DMS153 treated with DMSO at 0.1 percent for 48 hours (cell line): ENCODE results near the gene INPP5A.
"Not testable (repeated sequence)": the region's sequence is repeated elsewhere in the genome, so short reads cannot be mapped to it uniquely, and the experiment has no call there.

ENCODE experiments used
- DNase-seq: peaks from one replicate; lab custom pipeline; 2025; ENCODE audit not compliant: unreplicated experiment; lab: John Stamatoyannopoulos, UW

The INPP5A gene

DNA sequence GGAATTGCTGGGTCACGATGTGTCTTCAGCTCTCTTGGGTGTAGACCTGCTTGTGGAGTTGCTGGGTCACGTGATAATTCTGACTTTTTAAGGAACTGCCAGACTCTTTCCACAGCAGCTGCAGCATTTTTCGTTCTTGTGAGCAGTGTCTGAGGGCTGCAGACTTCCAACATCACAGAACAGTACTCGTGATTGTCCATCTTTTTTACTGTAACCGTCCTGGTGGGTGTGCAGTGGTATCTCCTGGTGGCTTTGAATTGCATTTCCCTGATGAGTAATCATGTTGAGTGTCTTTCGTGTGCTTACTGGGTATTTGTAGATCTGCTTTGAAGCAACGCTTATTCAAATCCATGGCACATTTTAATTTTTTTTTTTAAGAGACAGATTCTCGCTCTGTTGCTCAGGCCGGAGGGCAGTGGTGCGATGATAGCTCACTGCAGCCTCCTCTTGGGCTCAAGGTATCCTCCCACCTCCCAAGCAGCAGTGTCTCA is 22.7 kb downstream of the INPP5A start:
- DNase-seq, result no peak

DNA sequence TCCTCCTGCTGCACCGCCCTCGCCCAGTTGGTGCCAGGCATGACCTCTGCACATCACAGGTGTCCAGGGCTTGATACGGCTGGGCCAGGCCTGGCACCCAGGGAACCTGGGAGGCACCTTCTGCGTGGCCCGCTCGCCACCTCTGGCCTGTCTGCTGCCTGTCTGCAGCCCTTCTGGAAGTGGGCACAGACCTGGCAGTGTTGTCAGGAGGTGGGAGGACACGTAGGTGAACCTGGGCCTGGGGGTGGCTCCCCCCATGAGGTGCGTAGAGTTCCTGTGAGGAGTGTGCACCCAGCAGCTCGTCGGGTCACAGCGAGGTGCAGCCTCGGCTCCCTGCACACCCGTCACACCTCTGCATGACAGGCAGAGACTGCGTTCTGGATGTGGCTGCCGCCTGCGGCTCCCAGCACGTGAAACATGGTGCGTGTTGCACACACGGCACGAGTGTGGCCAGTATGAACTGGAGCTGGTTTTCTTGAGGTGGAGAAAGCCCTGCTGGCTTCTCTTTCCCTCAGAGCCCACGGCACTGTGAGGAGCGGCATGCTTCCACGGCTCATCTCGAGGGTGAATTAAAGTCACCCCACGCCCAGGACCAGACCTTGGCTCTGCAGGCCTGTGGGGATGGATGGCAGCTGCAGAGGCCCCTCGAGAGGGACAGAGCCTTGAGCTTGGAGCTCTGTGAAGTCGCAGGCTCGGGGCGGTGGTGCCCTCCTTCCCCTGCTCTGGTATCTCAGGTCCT is 24.8 kb downstream of the INPP5A start:
- no peak for DNase-seq

DNA sequence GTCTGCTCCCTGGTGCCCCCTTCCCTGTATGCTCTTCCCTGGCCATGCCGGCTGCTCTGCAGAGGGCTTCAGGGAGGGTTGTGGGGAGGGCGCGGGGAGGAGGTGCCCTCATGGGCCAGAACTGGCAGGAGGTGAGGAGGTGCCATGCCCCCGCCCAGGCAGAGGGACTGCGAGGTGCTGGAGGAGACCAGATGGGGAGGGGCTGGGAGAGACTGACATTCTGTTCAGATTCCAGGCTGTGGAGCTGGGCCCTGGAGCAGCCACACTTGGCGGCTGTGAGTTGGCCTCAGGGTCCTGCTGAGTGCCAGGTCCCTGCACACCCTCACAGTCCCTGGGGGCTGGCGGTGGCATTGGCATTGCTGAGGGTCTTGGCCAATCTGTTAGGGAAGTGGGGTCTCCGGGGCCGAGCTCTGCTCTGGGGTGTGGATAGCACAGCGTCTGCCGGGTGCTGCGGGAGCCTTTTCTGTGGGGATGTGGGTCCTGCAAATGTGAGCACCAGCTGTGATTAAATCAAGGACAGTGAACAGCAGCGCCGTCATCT is 25.4 kb downstream of the INPP5A start:
- DNase-seq, result no peak

DNA sequence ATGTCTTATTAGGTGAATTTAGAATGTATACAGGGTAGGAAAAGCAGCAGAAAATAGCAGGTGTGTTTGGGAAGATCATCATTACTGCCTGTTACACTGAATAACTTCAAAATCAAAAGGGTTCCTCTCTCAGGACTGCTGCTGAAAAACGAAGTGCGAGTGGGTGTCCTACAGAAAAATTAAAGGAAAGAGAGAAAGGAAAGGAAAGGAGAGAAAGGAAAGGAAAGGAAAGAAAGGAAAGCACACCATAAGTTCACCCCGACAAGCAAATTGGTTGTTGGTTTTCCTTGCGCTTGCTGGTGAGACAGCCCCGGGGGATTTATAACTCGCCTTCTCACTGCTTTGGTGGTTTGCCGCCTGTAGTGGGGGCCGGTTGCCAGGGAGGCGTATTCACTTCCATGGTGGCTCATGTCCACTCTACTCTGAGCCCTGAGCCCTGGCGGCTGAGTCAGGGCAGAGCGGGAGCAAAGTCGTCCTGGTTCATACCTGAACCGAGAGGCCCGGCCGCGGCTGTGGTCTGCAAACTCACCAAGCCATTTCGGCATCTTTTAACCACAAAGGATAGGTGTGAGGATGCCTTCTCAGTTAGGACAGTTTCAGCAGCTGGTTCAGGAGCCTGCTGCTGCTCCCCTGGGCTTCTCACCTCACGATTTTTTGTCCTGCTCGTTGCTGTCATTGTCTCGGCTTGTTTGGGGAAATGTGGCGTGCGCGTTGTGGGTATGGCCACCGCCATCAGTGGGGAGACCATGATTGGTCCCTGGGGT is 26.1 kb downstream of the INPP5A start:
- no peak for DNase-seq

DNA sequence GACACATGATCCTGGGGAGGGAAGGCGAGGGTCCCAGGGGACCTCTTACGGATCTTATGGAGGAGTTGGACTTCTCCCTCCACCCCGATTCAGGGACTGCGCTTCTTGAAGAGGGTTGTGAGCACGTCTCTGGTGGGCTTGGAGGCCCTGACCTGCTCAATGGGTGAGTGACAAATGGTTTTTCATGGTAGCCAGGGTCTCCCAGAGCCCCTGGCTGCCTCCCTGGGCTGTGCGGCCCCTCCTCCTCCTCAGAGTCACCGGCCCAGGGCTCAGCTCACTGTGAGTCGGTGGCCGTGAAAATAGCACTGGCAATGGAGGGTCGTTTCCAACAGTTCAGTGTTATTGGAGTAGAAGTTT is 26.6 kb downstream of the INPP5A start:
- no peak for DNase-seq

DNA sequence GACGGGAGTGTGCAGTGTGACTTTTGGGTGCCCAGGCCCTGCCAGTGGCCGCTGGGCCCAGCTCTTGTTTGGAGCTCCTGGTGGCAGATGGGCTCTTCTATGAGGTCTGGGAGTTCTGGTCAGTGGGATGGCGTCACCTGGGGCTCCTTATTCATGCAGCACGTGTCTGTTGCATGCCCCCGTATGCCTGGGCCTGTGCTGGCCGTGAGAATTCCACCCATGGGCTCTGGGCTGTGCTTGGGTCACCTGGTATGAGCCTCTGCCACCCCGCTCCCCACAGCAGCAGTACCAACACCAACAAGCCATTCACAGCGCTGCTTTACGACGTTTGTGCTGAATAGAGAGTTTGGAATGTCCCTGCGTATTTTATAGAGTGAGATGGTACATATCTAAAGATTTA is 27.1 kb downstream of the INPP5A start:
- DNase-seq, result no peak

DNA sequence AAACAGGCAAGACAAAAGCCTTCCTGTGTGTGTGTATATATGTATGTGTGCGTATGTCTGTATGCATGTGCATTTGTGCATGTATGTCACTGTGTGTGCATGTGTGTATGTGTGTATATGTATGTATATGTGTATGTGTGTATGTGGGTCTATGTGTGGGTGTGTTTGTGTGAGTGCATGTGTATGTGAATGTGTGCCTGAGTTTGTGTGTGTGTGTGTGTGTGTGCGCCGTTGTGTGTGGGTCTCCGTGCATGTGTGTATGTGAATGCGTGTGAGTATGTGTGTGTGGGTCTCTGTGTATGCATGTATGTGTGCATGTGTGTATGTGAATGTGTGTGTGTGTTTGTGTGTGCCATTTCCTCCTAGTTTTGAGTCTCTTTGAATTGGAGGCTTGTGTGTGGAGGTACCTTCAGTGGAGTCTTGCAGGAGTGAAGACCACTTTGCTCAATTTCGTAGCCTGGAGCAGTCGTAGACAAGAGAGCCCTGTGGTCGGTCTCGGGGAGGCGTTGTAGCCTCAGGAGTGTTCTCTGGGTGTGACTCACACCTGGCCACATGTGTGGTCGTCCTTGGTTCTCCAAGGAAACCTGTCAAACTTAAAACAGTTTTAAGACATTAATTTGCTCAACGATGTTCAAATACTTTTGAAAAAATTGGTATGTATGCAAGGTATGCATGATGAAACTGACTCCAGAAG is 28.1 kb downstream of the INPP5A start:
- DNase-seq, result no peak

DNA sequence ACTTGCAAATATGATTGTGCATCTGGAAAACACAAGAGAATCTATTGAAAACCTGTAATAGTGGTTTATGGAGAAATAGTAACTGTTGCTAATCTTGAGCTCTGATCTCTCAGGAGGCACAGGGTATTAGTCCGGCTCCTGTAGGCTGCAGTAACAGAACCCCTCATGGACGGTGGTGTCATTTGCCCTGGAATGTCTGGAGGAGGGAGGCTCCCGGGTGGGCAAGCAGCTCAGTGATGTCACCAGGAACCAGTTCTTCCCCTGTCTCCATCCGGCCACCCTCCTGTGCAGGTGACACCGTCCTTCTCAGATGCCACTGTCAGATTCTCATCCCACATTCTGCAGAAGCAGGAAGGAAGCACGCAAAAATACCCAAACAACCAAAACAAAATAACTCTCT is 29.3 kb downstream of the INPP5A start:
- no peak for DNase-seq

DNA sequence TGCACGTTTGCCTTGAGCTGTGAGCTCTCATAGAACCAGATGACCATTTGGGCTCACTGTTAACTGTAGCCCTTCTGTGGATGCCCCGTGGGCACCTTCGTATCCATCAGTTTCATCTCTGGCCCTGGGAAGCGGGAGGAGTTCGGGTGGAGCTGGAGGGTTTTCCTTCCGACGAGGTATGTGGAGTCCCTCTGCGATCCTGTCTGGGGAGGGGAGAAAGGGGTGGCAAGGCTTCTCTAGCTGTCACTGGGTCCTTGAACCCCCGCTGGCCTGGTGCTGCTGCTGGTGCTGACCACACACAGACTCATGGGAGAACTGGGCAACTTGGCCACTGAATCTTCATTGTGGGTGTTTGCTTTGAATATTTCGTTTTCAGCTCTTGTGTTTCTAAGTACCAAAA is 32.7 kb downstream of the INPP5A start:
- no peak for DNase-seq

DNA sequence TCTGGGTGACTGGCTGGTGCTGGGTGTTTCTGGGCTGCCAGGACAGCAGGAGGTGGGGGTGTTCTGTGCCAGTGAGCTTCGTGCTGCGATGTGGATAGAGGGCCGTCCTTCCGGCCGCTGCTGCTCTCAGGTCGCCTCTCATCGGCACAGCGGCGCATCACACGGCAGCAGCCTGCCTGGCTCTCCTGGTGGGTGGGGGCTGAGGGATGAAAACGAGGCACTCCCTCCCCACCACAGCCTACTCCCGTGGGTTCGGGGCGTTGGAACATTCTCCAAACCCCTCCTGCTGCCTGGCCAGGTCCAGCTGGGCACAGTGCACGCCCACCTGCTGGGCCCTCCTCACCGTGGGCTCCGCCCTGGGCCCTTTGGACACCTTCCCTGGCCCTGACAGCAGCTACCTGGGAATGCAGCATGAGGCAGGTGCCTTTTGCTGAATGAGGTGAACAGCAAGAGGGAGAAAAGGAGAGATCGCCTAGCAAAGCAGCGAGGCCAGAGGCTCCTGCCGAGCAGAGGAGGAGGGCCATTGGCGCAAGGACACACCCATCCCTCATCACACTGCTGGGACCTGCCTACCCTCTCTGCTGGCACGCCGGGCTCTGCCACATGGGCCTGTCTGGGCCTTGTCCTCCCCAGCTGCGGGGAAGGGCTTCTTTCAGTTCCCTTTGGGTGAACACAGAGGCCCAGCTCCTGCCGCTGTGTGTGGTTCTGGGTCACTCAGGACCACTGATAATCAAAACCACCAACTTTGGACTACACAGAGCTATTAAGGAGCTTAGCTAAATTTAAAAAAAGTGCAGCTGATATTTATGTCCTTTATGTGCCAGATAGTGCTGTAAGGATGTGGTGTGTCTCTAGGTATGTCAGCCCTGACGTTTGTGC is 33.4 kb downstream of the INPP5A start:
- peak; percentile 11 for DNase-seq

DNA sequence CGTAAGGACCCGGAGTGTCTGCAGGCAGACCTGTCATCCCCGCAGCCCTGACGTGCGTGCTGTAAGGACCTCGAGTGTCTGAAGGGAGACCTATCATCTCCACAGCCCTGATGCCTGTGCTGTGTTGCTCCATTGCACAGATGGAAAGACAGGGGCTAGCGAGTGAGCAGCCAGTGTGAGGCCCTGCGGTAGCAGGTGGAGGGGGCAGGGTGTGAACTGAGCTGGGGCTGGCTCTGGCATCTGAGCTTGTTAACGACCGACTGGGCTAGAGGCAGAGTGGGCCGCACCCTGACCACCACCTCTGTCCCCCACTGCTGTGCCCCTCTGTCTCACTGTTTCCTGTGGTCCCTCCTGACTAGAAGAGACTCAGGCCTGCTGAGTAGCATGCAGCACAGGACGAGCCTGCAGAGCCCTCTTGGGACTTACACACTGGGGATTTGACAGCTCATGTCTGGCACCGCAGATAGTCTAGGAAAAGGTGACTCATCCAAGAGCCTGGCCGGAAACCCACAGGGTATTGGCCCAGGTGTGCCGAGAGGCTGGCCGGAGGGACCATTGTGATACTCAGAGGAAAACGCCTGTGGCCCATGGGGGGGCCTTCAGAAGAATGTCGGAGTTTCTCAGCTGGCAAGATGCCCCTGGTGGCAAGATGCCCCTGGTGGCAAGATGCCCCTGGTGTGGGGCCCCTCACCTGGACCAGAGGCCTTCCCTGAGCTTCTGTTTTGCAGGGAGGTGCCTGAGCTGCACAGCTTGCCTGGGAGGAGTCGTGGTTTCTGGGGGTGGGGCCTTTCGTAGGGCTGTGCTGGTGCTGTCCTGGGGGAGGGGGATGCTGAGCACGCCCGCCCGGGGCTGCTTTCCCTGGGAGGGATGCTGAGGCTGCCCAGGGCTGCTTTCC is 34.3 kb downstream of the INPP5A start:
- DNase-seq, result peak; percentile 80

DNA sequence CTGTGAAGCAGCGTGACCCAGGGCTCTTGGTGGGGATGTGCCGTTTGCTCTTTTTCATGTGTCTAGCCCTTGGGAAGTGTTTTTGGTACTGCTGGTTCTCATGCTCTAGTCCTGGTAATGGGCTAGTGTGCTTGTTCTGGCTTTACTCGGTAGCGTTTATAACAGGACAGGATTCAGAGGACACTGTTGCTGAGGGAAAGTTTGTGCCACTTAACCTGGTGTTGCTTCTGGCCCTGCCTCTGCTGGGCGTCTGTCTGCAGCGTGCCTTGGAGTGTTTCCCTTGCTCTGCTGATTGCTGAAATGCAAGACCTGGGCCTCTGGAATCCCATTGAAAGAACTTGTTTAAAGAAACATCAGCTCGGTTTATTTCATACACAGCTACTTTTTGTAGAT is 35.0 kb downstream of the INPP5A start:
- no peak for DNase-seq

DNA sequence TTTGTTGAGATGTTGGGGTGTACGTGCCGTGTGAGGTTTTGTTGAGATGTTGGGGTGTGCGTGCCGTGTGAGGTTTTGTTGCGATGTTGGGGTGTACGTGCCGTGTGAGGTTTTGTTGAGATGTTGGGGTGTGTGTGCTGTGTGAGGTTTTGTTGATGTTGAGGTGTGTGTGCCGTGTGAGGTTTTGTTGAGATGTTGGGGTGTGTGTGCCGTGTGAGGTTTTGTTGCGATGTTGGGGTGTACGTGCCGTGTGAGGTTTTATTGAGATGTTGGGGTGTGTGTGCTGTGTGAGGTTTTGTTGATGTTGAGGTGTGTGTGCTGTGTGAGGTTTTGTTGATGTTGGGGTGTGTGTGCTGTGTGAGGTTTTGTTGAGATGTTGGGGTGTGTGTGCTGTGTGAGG is 35.4 kb downstream of the INPP5A start:
- not testable (repeated sequence) for DNase-seq

DNA sequence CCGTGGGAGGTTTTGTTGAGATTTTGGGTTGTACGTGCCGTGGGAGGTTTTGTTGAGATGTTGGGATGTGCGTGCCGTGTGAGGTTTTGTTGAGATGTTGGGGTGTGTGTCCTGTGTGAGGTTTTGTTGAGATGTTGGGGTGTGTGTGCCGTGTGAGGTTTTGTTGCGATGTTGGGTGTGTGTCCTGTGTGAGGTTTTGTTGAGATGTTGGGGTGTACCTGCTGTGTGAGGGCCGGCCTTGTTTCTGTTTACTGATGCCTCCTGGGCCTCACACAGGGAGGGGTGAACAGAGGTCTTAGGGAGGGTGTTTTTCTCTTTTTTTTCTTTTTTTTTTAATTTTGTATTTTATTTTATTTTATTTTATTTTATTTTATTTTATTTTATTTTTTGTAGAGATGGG is 36.7 kb downstream of the INPP5A start:
- no peak for DNase-seq

DNA sequence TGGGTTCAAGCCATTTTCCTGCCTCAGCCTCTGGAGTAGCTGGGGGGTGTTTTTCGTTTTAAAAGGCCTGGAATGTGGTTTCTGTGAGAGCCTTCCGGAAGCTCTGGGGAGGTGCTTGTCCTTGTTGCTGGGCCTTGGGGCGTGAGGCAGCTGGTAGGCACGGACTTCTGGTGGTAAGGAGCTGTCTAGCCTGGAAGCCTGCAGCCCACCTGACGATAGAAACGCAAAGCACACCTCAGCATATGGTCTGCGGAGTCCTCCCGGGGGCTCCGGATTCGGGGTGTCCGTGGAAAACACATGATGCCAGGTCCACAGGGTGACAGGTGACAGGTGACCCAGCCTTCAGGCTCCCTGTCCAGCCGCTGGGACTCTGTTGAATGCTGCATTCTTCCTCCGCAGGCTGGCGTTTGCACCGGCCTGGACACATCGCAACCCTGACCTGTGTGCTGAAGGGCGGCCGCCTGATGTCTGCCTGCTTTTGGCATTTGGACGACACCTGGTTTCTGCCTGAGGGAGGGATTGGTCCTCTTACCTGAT is 37.3 kb downstream of the INPP5A start:
- no peak for DNase-seq

DNA sequence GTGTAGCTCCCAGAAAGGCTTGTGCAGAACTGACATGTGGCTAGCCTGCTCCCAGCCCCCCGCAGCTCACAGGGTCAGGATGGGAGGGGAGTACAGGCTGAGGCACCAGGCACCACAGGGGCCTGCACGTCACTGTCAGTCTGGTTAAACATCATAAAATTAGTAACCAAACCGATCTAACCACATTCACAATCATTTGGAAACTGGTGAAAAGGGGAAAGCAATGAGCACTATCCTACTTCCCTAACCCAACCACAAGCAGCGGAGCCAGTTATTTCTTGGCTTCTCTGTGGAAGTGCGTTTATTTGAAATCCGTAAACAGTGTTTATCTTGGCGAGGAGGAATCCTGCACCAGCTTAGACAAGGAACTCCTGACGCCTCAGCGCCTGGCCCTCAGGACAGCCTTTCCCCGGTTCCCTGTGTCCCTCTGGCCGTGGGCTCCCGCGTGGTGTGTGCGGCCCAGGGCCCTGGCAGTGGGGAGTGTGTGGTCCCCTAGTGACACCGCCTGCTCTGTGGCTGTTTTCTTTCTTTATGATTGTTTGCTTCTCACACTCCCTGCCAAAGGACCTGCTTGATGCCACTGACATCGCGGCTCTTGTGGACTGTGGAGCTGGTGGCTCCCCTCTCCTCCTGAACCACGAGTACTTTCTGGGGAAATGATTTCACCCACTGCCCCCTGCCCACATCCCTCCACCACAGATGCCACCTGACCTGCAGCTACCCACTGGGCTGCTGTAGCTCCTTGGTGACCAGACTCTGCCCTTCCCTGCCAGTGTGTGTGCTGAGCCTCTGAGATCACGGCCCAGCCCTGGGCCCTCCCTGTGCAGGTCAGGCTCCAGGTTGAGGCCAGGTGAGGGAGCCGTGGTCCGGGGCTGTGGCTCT is 38.0 kb downstream of the INPP5A start:
- DNase-seq, result no peak

DNA sequence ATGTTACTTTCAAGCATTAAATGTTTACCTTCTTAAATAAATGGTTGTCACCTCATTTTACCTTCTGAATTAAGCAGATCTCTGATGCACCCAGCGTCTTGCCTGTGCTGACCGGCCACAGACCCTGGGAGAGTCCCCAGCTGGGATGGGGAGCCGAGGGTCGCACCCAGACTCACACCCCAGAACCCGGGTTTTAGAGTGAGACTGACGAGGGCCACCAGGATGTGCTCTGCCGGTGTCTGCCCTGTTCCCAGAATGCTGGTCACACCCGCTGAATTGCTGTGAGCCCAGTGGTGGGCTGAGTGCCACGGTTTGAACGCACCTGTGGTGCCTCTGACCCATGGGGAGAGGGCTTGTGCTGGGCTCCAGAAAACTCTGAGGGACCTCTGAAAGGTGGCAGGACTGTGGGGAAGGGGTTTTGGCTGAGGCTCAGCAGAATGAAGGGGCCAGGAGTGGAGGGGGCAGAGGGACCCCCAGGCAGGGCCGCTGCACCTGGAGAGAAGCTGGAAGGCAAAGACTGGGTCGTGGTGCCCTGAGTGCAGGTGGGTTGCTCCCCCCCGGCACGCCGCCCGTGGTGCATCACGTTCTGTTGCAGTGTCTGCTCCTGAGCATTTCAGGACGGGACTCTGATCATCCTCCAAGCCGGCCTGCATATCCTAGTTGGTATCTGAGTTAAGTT is 39.2 kb downstream of the INPP5A start:
- no peak for DNase-seq
